CD1c-positive myeloid dendritic cell (primary cell): ENCODE results near the gene NPR3.
"Not testable (repeated sequence)": the region's sequence is repeated elsewhere in the genome, so short reads cannot be mapped to it uniquely, and the experiment has no call there.

Source experiments
- DNase-seq: peaks from one replicate; pipeline ENCODE4 v3.0.0-alpha.2; 2016; ENCODE audit errors: extremely low spot score

NPR3 gene

GRCh38 chr5:32767948-32768467, 56.9 kb downstream of the NPR3 start:
- peak; percentile 5 for DNase-seq

GRCh38 chr5:32769711-32770110, 58.6 kb downstream of the NPR3 start:
- DNase-seq: no peak

GRCh38 chr5:32770444-32770843, 59.3 kb downstream of the NPR3 start:
- DNase-seq: no peak

- no peak for DNase-seq
These were observed 59.9 kb downstream of the NPR3 start for GRCh38 chr5:32771037-32771436.

GRCh38 chr5:32773944-32774343, 62.8 kb downstream of the NPR3 start:
- DNase-seq: no peak

GRCh38 chr5:32776200-32776599, 65.1 kb downstream of the NPR3 start:
- DNase-seq: no peak

- no peak for DNase-seq
These were observed 66.1 kb downstream of the NPR3 start for GRCh38 chr5:32777222-32777621.

- DNase-seq: no peak
These were observed 66.6 kb downstream of the NPR3 start for GRCh38 chr5:32777733-32778132.

- no peak for DNase-seq
These were observed 67.3 kb downstream of the NPR3 start for GRCh38 chr5:32778403-32778802.

- DNase-seq: no peak
These were observed 68.8 kb downstream of the NPR3 start for GRCh38 chr5:32779754-32780415.

- no peak for DNase-seq
These were observed 69.4 kb downstream of the NPR3 start for GRCh38 chr5:32780508-32780919.

GRCh38 chr5:32783661-32784060, 72.5 kb downstream of the NPR3 start:
- no peak for DNase-seq

- no peak for DNase-seq
These were observed 74.6 kb downstream of the NPR3 start for GRCh38 chr5:32785611-32786254.

- DNase-seq: no peak
These were observed 75.2 kb downstream of the NPR3 start for GRCh38 chr5:32786311-32786710.

- no peak for DNase-seq
These were observed 79.4 kb downstream of the NPR3 start for GRCh38 chr5:32790411-32790951.

GRCh38 chr5:32791536-32792243, 80.6 kb downstream of the NPR3 start:
- DNase-seq: no peak

GRCh38 chr5:32794086-32794485, 83.0 kb downstream of the NPR3 start:
- DNase-seq: no peak

GRCh38 chr5:32802764-32803163, 91.6 kb downstream of the NPR3 start:
- DNase-seq: no peak

GRCh38 chr5:32803656-32804055, 92.5 kb downstream of the NPR3 start:
- no peak for DNase-seq

GRCh38 chr5:32805462-32805861, 94.3 kb downstream of the NPR3 start:
- not testable (repeated sequence) for DNase-seq

- DNase-seq: no peak
These were observed 95.0 kb downstream of the NPR3 start for GRCh38 chr5:32805971-32806638.

- DNase-seq: no peak
These were observed 97.7 kb downstream of the NPR3 start for GRCh38 chr5:32808783-32809182.
